B cell (primary cell): ENCODE measurements around the gene CITED4.

Experiments used
- EZH2 ChIP-seq: IDR thresholded peaks from 2 replicates; pipeline ENCODE4 v1.6.1; 2012; ENCODE audit warnings: borderline replicate concordance, low read depth, mild to moderate bottlenecking, moderate library complexity, low read length; ENCODE audit not compliant: insufficient read depth, poor library complexity, severe bottlenecking
- TF ChIP-seq, protein P1 (sequence below): fragments of 200-600 bp; IDR thresholded peaks from one replicate; pipeline ENCODE4 v1.8.0; 2022; ENCODE audit warnings: antibody characterized with exemption, mild to moderate bottlenecking

GRCh38 chr1:40851643-40852042 is 10.5 kb downstream of the CITED4 start:
- TF ChIP-seq, protein P1, sequence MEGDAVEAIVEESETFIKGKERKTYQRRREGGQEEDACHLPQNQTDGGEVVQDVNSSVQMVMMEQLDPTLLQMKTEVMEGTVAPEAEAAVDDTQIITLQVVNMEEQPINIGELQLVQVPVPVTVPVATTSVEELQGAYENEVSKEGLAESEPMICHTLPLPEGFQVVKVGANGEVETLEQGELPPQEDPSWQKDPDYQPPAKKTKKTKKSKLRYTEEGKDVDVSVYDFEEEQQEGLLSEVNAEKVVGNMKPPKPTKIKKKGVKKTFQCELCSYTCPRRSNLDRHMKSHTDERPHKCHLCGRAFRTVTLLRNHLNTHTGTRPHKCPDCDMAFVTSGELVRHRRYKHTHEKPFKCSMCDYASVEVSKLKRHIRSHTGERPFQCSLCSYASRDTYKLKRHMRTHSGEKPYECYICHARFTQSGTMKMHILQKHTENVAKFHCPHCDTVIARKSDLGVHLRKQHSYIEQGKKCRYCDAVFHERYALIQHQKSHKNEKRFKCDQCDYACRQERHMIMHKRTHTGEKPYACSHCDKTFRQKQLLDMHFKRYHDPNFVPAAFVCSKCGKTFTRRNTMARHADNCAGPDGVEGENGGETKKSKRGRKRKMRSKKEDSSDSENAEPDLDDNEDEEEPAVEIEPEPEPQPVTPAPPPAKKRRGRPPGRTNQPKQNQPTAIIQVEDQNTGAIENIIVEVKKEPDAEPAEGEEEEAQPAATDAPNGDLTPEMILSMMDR = no peak
- no peak for TF ChIP-seq EZH2
